Peyer's patch (tissue), 4 donors: Measurements from ENCODE around the gene P3H3. TPM values are rescaled to one million over a fixed set of nuclear protein-coding genes. Genes with fewer than 3 reads are reported as not detected.
A peak's percentile ranks its signal among the peaks of the same experiment; 100 is the strongest.

Source experiments
- DNase-seq, 3 donors: peaks; one replicate each; pipeline ENCODE4 v3.0.0-alpha.2; 2017 to 2019
- H3K27ac ChIP-seq, 4 donors: fragments of 200-600 bp; sonication (generic); one replicate each; pipeline ENCODE4 v1.5.1; 2016 to 2019
- H3K27me3 ChIP-seq, 2 donors: fragments of 200-600 bp; sonication (generic); one replicate each; pipeline ENCODE4 v1.5.1; 2019
- H3K36me3 ChIP-seq, 3 donors: fragments of 200-600 bp; sonication (generic); one replicate each; pipeline ENCODE4 v1.5.1; 2016 to 2019
- H3K4me1 ChIP-seq, 4 donors: fragments of 200-600 bp; sonication (generic); one replicate each; pipeline ENCODE4 v1.5.1; 2016 to 2019
- H3K4me3 ChIP-seq, 4 donors: fragments of 200-600 bp; sonication (generic); 1 replicate in 3 of 4; 2 replicates in 1 of 4; pipeline ENCODE4 v1.5.1; 2016 to 2019; ENCODE audit warnings: mild to moderate bottlenecking in 1 of 4
- H3K9me3 ChIP-seq, 4 donors: fragments of 200-600 bp; sonication (generic); one replicate each; pipeline ENCODE4 v1.5.1; 2016 to 2019; ENCODE audit warnings: mild to moderate bottlenecking in 1 of 4
- CTCF ChIP-seq, 6 experiments: fragments of 450-650 bp in 4 of 6; fragments of 200-600 bp in 2 of 6; sonication (generic) in 1 of 6; IDR thresholded peaks; one replicate each; pipeline ENCODE4 v1.5.1; 2017 to 2019; ENCODE audit warnings: antibody characterized with exemption in 6 of 6, mild to moderate bottlenecking in 3 of 6, moderate library complexity in 1 of 6
- POLR2A ChIP-seq, 2 donors: fragments of 450-650 bp; IDR thresholded peaks; one replicate each; pipeline ENCODE4 v1.5.1; 2017; ENCODE audit warnings: antibody characterized with exemption in 2 of 2, mild to moderate bottlenecking in 2 of 2, moderate library complexity in 2 of 2
- total RNA-seq, 4 donors: library from RNA; depleted of rRNA; stranded (reverse); fragments of >200 nt; gene quantifications; one replicate each; pipeline ENCODE4 v1.1.0, GENCODE V29; 2016

The P3H3 gene
- total RNA-seq, 4 donors from 2014 or later, result 3.7 to 40.4 (median 8.7) TPM

DNA sequence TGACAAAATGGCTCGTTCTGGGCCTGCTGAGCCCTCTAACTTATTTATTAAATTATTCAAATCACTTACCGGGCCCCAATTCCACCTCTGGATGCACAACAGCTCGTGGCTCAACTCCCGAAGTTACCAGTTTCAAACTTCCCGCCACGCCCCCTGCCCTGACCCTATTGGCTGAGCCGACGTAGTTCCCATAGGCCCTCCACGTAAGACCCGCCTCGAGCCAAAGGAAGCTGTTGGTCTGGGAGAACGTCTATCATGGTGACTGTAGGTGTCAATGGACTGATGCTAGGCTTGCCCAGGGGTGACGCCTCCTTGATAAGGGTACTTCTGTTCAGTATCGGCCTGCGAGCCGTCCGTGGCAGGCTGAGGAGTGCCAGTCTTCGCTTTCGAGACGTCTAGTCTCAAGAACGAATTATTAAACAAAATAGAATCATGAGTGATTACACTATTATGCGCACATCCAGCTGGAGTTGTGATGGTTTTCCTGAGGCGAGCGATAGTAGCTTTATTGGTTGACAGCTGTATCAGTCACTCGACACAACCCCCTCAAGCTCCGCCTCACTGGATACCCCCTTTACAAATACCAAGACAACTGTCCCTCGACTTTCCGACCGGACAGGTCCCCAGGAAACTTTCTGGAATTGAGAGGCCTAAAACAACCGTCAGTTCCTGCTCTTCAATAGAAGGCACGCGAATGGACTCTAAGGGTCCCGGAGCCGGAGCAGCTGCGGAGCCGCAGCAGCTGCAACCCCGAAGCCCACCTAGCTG lies 23.1 kb downstream of the P3H3 start, which contains the start of gene CDCA3:
Gene CDCA3 (minus strand): TSS at position 134 of the 768 bp plus-strand sequence. CDS start 334 bp downstream, outside the sequence.
- Histone ChIP-seq H3K36me3 (peaks cover 0 to 32% (median 0%) of the 10 kb centered on the region in 3 donors), H3K4me1 (peaks cover 0 to 14% (median 7%) of the 10 kb centered on the region in 4 donors), H3K4me3 (peak within 1 kb of the TSS; percentile 57 to 74 (median 66)), H3K27me3 (no peaks in the 10 kb centered on the region), H3K9me3 (no peaks in the 10 kb centered on the region), H3K27ac (peak within 1 kb of the TSS; percentile 89 to 99 (median 96))
- TF ChIP-seq POLR2A (IDR thresholded peaks at IDR 0.05) (peak; percentile 98 to 99), CTCF (IDR thresholded peaks at IDR 0.05) (peak in 1 of 6 experiments; percentile 1)
- DNase-seq, result peak; percentile 91 to 98 (median 94)

GRCh38 chr12:6851921-6852650 lies 23.9 kb downstream of the P3H3 start, which contains the start of gene USP5:
TSS of gene USP5 (plus strand) at chr12:6852150. CDS start at chr12:6852180, 30 bp downstream.
- peak; percentile 97 to 100 (median 99) for DNase-seq
- H3K4me3 ChIP-seq, result peak within 1 kb of the TSS; percentile 57 to 74 (median 66)
- H3K9me3 ChIP-seq, result no peaks in the 10 kb centered on the region
- peaks cover 0 to 32% (median 0%) of the 10 kb centered on the region in 3 donors for H3K36me3 ChIP-seq
- H3K4me1 ChIP-seq, result peaks cover 0 to 14% (median 7%) of the 10 kb centered on the region in 4 donors
- TF ChIP-seq POLR2A (IDR thresholded peaks at IDR 0.05) (peak; percentile 32 to 62), CTCF (IDR thresholded peaks at IDR 0.05) (no peak)
- peak within 1 kb of the TSS; percentile 89 to 99 (median 96) for H3K27ac ChIP-seq
- H3K27me3 ChIP-seq, result no peaks in the 10 kb centered on the region

DNA sequence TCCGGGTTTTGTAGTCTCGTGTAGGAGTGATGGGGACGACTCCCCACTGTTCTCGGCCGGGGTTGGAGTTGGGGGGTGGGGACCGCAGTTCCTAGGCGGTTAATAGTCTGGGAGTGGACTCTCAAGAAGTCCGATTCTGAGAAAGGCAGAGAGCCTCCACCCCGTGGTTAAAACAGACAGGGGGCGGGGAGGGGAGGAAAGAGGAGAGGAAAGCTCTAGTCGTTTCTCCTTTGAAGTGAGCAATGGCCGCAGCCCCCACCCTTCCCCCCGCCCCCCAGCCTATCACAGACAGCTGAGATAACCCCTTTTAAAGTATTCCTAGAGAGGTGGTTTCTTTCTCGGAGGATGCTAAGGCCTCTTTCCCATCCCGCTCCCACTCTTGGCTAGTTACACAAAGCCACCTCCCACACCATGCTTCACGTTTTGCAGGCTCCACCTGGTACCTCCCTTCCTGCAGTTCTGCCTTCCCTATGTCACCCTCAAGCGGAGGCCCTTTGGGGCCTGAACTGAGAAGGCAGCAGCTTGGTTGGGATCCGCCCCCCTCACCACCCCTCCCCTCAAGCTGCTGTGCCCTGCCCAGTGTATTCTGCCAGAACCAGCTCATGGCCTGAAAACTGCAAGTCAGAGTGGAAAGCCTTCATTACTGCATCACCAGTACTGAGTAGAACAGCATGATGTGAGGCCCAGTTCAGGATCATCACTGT lies 24.6 kb downstream of the P3H3 start:
- TF ChIP-seq POLR2A (IDR thresholded peaks at IDR 0.05), result no peak
- no peak for TF ChIP-seq CTCF (IDR thresholded peaks at IDR 0.05)
- Histone ChIP-seq H3K9me3 (no peaks in the 10 kb centered on the region), H3K27ac (peak overlapping the region; percentile 69 to 96 (median 92)), H3K36me3 (peaks cover 0 to 32% (median 0%) of the 10 kb centered on the region in 3 donors), H3K4me3 (peak overlapping the region; percentile 57 to 74 (median 66)), H3K27me3 (no peaks in the 10 kb centered on the region), H3K4me1 (peaks cover 0 to 14% (median 7%) of the 10 kb centered on the region in 4 donors)
- peak in 1 of 3 donors; percentile 69 for DNase-seq

GRCh38 chr12:6853626-6854025 lies 25.4 kb downstream of the P3H3 start:
- H3K4me3 ChIP-seq, result no peak overlapping the region
- peaks cover 0 to 40% (median 0%) of the 10 kb centered on the region in 3 donors for H3K36me3 ChIP-seq

More at GRCh38 chr12:6853626-6854025, 25.4 kb downstream of the P3H3 start:
- TF ChIP-seq CTCF (IDR thresholded peaks at IDR 0.05) (no peak), POLR2A (IDR thresholded peaks at IDR 0.05) (no peak)
- H3K27me3 ChIP-seq, result no peaks in the 10 kb centered on the region
- H3K27ac ChIP-seq, result peak overlapping the region in 2 of 4 donors; percentile 69 to 89
- no peaks in the 10 kb centered on the region for H3K9me3 ChIP-seq
- no peak for DNase-seq
- peaks cover 0 to 14% (median 7%) of the 10 kb centered on the region in 4 donors for H3K4me1 ChIP-seq
